Neural crest cell (in vitro differentiated cells): ENCODE measurements around the gene CPNE8. TPM values are rescaled to one million over a fixed set of nuclear protein-coding genes. Genes with fewer than 3 reads are reported as not detected.

Experiments
- DNase-seq: peaks from one replicate; pipeline ENCODE4 v3.0.0; 2021; ENCODE audit warnings: low read depth, mixed read lengths, low spot score
- H3K27ac Mint-ChIP-seq: one replicate; pipeline ENCODE4 v1.8.0; 2021; ENCODE audit warnings: mild to moderate bottlenecking, mixed read lengths; ENCODE audit not compliant: unreplicated experiment
- H3K27me3 Mint-ChIP-seq: 2 replicates; pipeline ENCODE4 v1.8.0; 2021; ENCODE audit warnings: low read depth, mild to moderate bottlenecking, mixed read lengths
- H3K36me3 Mint-ChIP-seq: 2 replicates; pipeline ENCODE4 v1.8.0; 2021; ENCODE audit warnings: low read depth, mild to moderate bottlenecking, mixed read lengths
- H3K4me1 Mint-ChIP-seq: 2 replicates; pipeline ENCODE4 v1.8.0; 2021; ENCODE audit warnings: mixed read lengths
- H3K4me3 Mint-ChIP-seq: one replicate; pipeline ENCODE4 v1.8.0; 2021; ENCODE audit warnings: mild to moderate bottlenecking, mixed read lengths
- H3K9me3 Mint-ChIP-seq: 2 replicates; pipeline ENCODE4 v1.8.0; 2021; ENCODE audit warnings: mixed read lengths
- CTCF ChIP-seq: fragments of 200-600 bp; sonication (generic); conservative IDR thresholded peaks from 2 replicates; pipeline ENCODE4 v1.5.0; 2021; ENCODE audit warnings: antibody characterized with exemption, mild to moderate bottlenecking
- total RNA-seq: library from RNA; stranded (reverse); gene quantifications from 2 replicates; pipeline ENCODE4 v1.2.1, GENCODE V29; 2021

CPNE8 gene
- total RNA-seq, 1 donor from 2014 or later = 7.0 TPM

- peaks cover 6% of the 10 kb centered on the region for H3K36me3 Mint-ChIP-seq
- H3K27me3 Mint-ChIP-seq = no peaks in the 10 kb centered on the region
- peak; percentile 66 for TF ChIP-seq CTCF
- H3K9me3 Mint-ChIP-seq = peaks cover 7% of the 10 kb centered on the region
- no peak overlapping the region for H3K27ac Mint-ChIP-seq
- DNase-seq = no peak
- H3K4me3 Mint-ChIP-seq = no peak overlapping the region
- H3K4me1 Mint-ChIP-seq = peaks cover 3% of the 10 kb centered on the region
Measured at GRCh38 chr12:38664661-38665269, 240.6 kb downstream of the CPNE8 start.

GRCh38 chr12:38662829-38663228, 242.6 kb downstream of the CPNE8 start:
- Mint-ChIP-seq H3K36me3 (peaks cover 18% of the 10 kb centered on the region), H3K4me1 (no peaks in the 10 kb centered on the region), H3K4me3 (no peak overlapping the region), H3K27me3 (no peaks in the 10 kb centered on the region), H3K9me3 (peaks cover 11% of the 10 kb centered on the region), H3K27ac (no peak overlapping the region)
- DNase-seq = no peak
- TF ChIP-seq CTCF = no peak

- Mint-ChIP-seq H3K9me3 (no peaks in the 10 kb centered on the region), H3K27ac (no peak overlapping the region), H3K4me3 (no peak overlapping the region), H3K27me3 (no peaks in the 10 kb centered on the region), H3K4me1 (no peaks in the 10 kb centered on the region), H3K36me3 (peaks cover 6% of the 10 kb centered on the region)
- TF ChIP-seq CTCF = no peak
- DNase-seq = no peak
Measured at GRCh38 chr12:38653650-38654049, 251.7 kb downstream of the CPNE8 start.

- Mint-ChIP-seq H3K27ac (no peak overlapping the region), H3K4me3 (no peak overlapping the region)
Measured at GRCh38 chr12:38648813-38649212, 256.6 kb downstream of the CPNE8 start.

GRCh38 chr12:38646146-38646545, 259.2 kb downstream of the CPNE8 start:
- H3K4me3 Mint-ChIP-seq = no peak overlapping the region
- DNase-seq = no peak
- no peak overlapping the region for H3K27ac Mint-ChIP-seq
- H3K9me3 Mint-ChIP-seq = peaks cover 2% of the 10 kb centered on the region
- H3K36me3 Mint-ChIP-seq = no peaks in the 10 kb centered on the region
- no peak for TF ChIP-seq CTCF
- H3K4me1 Mint-ChIP-seq = no peaks in the 10 kb centered on the region
- H3K27me3 Mint-ChIP-seq = no peaks in the 10 kb centered on the region

More at GRCh38 chr12:38648813-38649212, 256.6 kb downstream of the CPNE8 start:
- H3K9me3 Mint-ChIP-seq = no peaks in the 10 kb centered on the region
- H3K4me1 Mint-ChIP-seq = no peaks in the 10 kb centered on the region
- no peak for DNase-seq
- H3K36me3 Mint-ChIP-seq = no peaks in the 10 kb centered on the region
- H3K27me3 Mint-ChIP-seq = no peaks in the 10 kb centered on the region
- TF ChIP-seq CTCF = no peak
